ENCODE results near the gene SEC61A1.

GRCh38 chr3:128040660-128041059, 11.6 kb upstream of the SEC61A1 start:
- TF ChIP-seq CTCF (IDR thresholded peaks at IDR 0.05), result no peak
- TF ChIP-seq POLR2A (IDR thresholded peaks at IDR 0.05), result no peak
- no peak for TF ChIP-seq POLR2AphosphoS5 (IDR thresholded peaks at IDR 0.05)
